MCF 10A (cell line): Measurements from ENCODE around the gene SCN1B. TPM values are rescaled to one million over a fixed set of nuclear protein-coding genes. Genes with fewer than 3 reads are reported as not detected.
"Not testable (repeated sequence)": the region's sequence is repeated elsewhere in the genome, so short reads cannot be mapped to it uniquely, and the experiment has no call there.

Experiments
- BruUV-seq: library from RNA; stranded (reverse); fragments of 400-500 nt; replicated peaks from 2 replicates; lab custom pipeline; 2021; lab: Mats Ljungman, UMichigan
- CTCF ChIA-PET: fragments of 300-600 bp; sonication (Branson Sonifier 250); formaldehyde crosslinking; extraction: SDS; loops from one replicate; lab custom pipeline; 2021; ENCODE audit warnings: antibody characterized with exemption, inconsistent platforms; lab: Yijun Ruan, JAX
- POLR2A ChIA-PET: fragments of 300-600, 350-650 bp; sonication (Branson Sonifier 250); formaldehyde crosslinking; extraction: SDS; loops from one replicate; lab custom pipeline; 2020; ENCODE audit warnings: antibody characterized with exemption, inconsistent platforms; lab: Yijun Ruan, JAX
- DNase-seq: peaks from one replicate; pipeline ENCODE4 v3.0.0-alpha.2; 2018; ENCODE audit not compliant: unreplicated experiment
- H3K27ac Mint-ChIP-seq: one replicate; pipeline ENCODE4 v1.8.0; 2022; ENCODE audit warnings: mild to moderate bottlenecking, low read depth, mixed read lengths; ENCODE audit not compliant: unreplicated experiment
- H3K27me3 Mint-ChIP-seq: one replicate; pipeline ENCODE4 v1.8.0; 2022; ENCODE audit warnings: mixed read lengths; ENCODE audit not compliant: insufficient read depth, unreplicated experiment
- H3K36me3 Mint-ChIP-seq: one replicate; pipeline ENCODE4 v1.8.0; 2022; ENCODE audit warnings: mild to moderate bottlenecking, moderate library complexity, mixed read lengths; ENCODE audit not compliant: insufficient read depth, unreplicated experiment
- H3K4me1 Mint-ChIP-seq: one replicate; pipeline ENCODE4 v1.8.0; 2022; ENCODE audit warnings: mixed read lengths; ENCODE audit not compliant: insufficient read depth, unreplicated experiment
- H3K4me3 Mint-ChIP-seq: one replicate; pipeline ENCODE4 v1.8.0; 2022; ENCODE audit warnings: mild to moderate bottlenecking, moderate library complexity, mixed read lengths; ENCODE audit not compliant: unreplicated experiment
- H3K9me3 Mint-ChIP-seq: one replicate; pipeline ENCODE4 v1.8.0; 2022; ENCODE audit warnings: mixed read lengths; ENCODE audit not compliant: unreplicated experiment
- CTCF ChIP-seq: fragments of 200-600 bp; IDR thresholded peaks from one replicate; pipeline ENCODE4 v1.8.0; 2022; ENCODE audit warnings: antibody characterized with exemption, mild to moderate bottlenecking; ENCODE audit not compliant: unreplicated experiment
- intact Hi-C: fragments of 100-400 bp; cut with micrococcal nuclease; formaldehyde crosslinking; loops from 2 replicates; pipeline ENCODE4 v1.14.1; 2022
- total RNA-seq: library from RNA; stranded (reverse); gene quantifications from 2 replicates; pipeline ENCODE4 v1.2.3, GENCODE V29; 2022

Gene SCN1B
- total RNA-seq, 1 experiment from 2014 or later = 0.19 TPM

- ChIA-PET POLR2A (no interaction called here), CTCF (interaction anchor here (0.5 to 1.8 kb wide), 3 partner anchors 11 to 849 kb away, joined by 4 to 7 read pairs (median 4); no protein-coding TSS in a partner anchor)
- no peak for DNase-seq
- BruUV-seq = no TSS peak
- no peaks in the 10 kb centered on the region for H3K9me3 Mint-ChIP-seq
- no peak for TF ChIP-seq CTCF
- H3K27ac Mint-ChIP-seq = no peak overlapping the region
- intact Hi-C loops = no loop called here
- peaks cover 7% of the 10 kb centered on the region for H3K4me1 Mint-ChIP-seq
- H3K4me3 Mint-ChIP-seq = no peak overlapping the region
- peaks cover 3% of the 10 kb centered on the region for H3K27me3 Mint-ChIP-seq
- H3K36me3 Mint-ChIP-seq = no peaks in the 10 kb centered on the region
Observed at GRCh38 chr19:34995551-34995950, 34.7 kb upstream of the SCN1B start.

GRCh38 chr19:34997071-34997617 is 33.1 kb upstream of the SCN1B start:
- H3K36me3 Mint-ChIP-seq = no peaks in the 10 kb centered on the region
- no peak overlapping the region for H3K27ac Mint-ChIP-seq
- H3K27me3 Mint-ChIP-seq = no peaks in the 10 kb centered on the region
- DNase-seq = no peak
- no peak overlapping the region for H3K4me3 Mint-ChIP-seq
- POLR2A ChIA-PET = no interaction called here
- no peak for TF ChIP-seq CTCF
- CTCF ChIA-PET = interaction anchor here (0.7 to 1.2 kb wide), 3 partner anchors 24 to 260 kb away, joined by 3 read pairs; no protein-coding TSS in a partner anchor
- no TSS peak for BruUV-seq
- no peaks in the 10 kb centered on the region for H3K9me3 Mint-ChIP-seq
- intact Hi-C loops = no loop called here
- peaks cover 19% of the 10 kb centered on the region for H3K4me1 Mint-ChIP-seq

GRCh38 chr19:34998224-34998623 is 32.0 kb upstream of the SCN1B start:
- ChIA-PET CTCF (interaction anchor here (1.1 to 1.2 kb wide), 2 partner anchors 25 to 66 kb away, joined by 3 read pairs; no protein-coding TSS in a partner anchor), POLR2A (interaction anchor here (0.7 kb wide), 1 partner anchor 31 kb away, joined by 3 read pairs; no protein-coding TSS in a partner anchor)
- BruUV-seq, H3K9me3 Mint-ChIP-seq, H3K36me3 Mint-ChIP-seq, H3K27ac Mint-ChIP-seq, DNase-seq, H3K27me3 Mint-ChIP-seq, intact Hi-C loops: not testable (repeated sequence)
- Mint-ChIP-seq H3K4me3 (peak overlapping the region; percentile 84), H3K4me1 (peaks cover 29% of the 10 kb centered on the region)

GRCh38 chr19:34998777-34999497 is 31.3 kb upstream of the SCN1B start:
- H3K27ac Mint-ChIP-seq = peak overlapping the region; percentile 86
- H3K27me3 Mint-ChIP-seq = no peaks in the 10 kb centered on the region
- peaks cover 29% of the 10 kb centered on the region for H3K4me1 Mint-ChIP-seq
- H3K36me3 Mint-ChIP-seq = peaks cover 6% of the 10 kb centered on the region
- no peak for DNase-seq
- no peak for TF ChIP-seq CTCF
- ChIA-PET CTCF (no interaction called here), POLR2A (interaction anchor here (0.7 to 1.8 kb wide), 3 partner anchors 31 to 72 kb away, joined by 3 to 7 read pairs (median 4); partner anchors contain the start of genes ZNF30 and ZNF792)
- BruUV-seq = no TSS peak
- no peaks in the 10 kb centered on the region for H3K9me3 Mint-ChIP-seq
- peak overlapping the region; percentile 84 for H3K4me3 Mint-ChIP-seq
- intact Hi-C loops = no loop called here
